Measurements from ENCODE around the gene UBQLN3. TPM values are rescaled to one million over a fixed set of nuclear protein-coding genes. Genes with fewer than 3 reads are reported as not detected.

Gene UBQLN3
- total and polyA plus RNA-seq, 3 donors from 2014 or later, result 105 to 336 (median 283) TPM

GRCh38 chr11:5473921-5474320 lies 35.8 kb downstream of the UBQLN3 start:
- intact Hi-C loops (cut with DNase I; ENCODE audit: low total_unique reads), result no loop called here
- no peaks in the 10 kb centered on the region for H3K9me3 ChIP-seq
- TF ChIP-seq POLR2A (IDR thresholded peaks at IDR 0.05) (no peak), CTCF (IDR thresholded peaks at IDR 0.05) (no peak)

GRCh38 chr11:5467527-5467926 lies 42.2 kb downstream of the UBQLN3 start:
- WGBS, 2 donors, result 67 to 80% methylated on average over 2 of the region's 2 CpGs
- intact Hi-C loops (cut with DNase I; ENCODE audit: low total_unique reads), result no loop called here
- no peaks in the 10 kb centered on the region for H3K36me3 ChIP-seq (ENCODE audit: low read depth, missing control alignments)
- no peaks in the 10 kb centered on the region for H3K4me1 ChIP-seq
- H3K9me3 ChIP-seq, result no peaks in the 10 kb centered on the region
- H3K4me3 ChIP-seq, result no peak overlapping the region
- TF ChIP-seq POLR2A (IDR thresholded peaks at IDR 0.05), result no peak
- TF ChIP-seq CTCF (IDR thresholded peaks at IDR 0.05), result no peak
- H3K27me3 ChIP-seq, result no peaks in the 10 kb centered on the region
- H3K27ac ChIP-seq, result no peak overlapping the region
- no peak for DNase-seq

More at GRCh38 chr11:5473921-5474320, 35.8 kb downstream of the UBQLN3 start:
- no peak overlapping the region for H3K4me3 ChIP-seq
- no peak for DNase-seq
- H3K27me3 ChIP-seq, result no peaks in the 10 kb centered on the region
- H3K36me3 ChIP-seq (ENCODE audit: low read depth, missing control alignments), result no peaks in the 10 kb centered on the region
- H3K27ac ChIP-seq, result no peak overlapping the region
- H3K4me1 ChIP-seq, result no peaks in the 10 kb centered on the region

DNA sequence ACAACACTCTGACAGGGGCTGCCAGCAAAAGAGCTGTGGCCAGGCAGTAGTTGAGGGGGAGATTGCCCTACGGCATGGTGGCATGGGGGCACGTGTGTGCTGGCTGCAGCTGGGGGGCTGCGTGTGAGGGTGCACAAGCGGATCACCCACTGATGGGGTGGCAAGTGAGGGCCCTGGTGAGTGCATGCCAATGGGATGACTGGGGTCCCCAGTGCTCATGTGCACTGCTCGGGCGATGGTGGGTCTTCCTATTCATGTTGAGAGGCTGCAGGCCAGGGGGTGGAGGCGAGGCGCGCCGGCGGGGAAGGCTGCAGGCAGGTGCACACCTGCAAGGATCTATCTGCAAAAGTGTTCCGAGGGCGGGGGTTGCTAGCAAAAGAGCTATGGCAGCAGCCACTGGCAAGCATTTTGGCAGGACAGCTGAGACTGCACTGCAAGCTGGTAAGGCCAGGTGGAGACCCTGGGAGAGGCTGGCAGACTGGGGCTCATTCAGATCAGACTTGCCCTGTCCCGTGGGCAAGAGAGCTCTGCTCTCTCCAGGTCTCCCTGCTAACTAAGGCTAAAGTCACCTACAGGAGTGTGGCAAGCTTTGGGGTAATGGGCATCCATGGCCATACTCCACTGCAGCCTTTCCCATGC lies 48.7 kb downstream of the UBQLN3 start:
- Histone ChIP-seq H3K4me1 (no peaks in the 10 kb centered on the region), H3K4me3 (no peak overlapping the region), H3K9me3 (no peaks in the 10 kb centered on the region), H3K27ac (no peak overlapping the region), H3K36me3 (ENCODE audit: low read depth, missing control alignments) (no peaks in the 10 kb centered on the region), H3K27me3 (no peaks in the 10 kb centered on the region)
- TF ChIP-seq CTCF (IDR thresholded peaks at IDR 0.05) (no peak), POLR2A (IDR thresholded peaks at IDR 0.05) (no peak)
- 96 to 98% methylated on average over 6 to 13 of the region's 14 CpGs for WGBS, 2 donors
- intact Hi-C loops (cut with DNase I; ENCODE audit: low total_unique reads), result no loop called here
- DNase-seq, result no peak

Other genes with a start within 250 kb of the UBQLN3 start
- under 1 TPM in 1 of 2 donors, not detected in 1; 0.87 TPM for gene HBE1, start 240.0 kb downstream of the UBQLN3 start, total RNA-seq
- not detected for gene HBE1, start 240.0 kb downstream of the UBQLN3 start, polyA plus RNA-seq (ENCODE audit: insufficient read depth, low read depth, low replicate concordance)
- gene OR51B4, start 208.0 kb downstream of the UBQLN3 start, total RNA-seq, result under 1 TPM in 1 of 2 donors, not detected in 1; 0.74 TPM
- gene OR51B4, start 208.0 kb downstream of the UBQLN3 start, polyA plus RNA-seq (ENCODE audit: insufficient read depth, low read depth, low replicate concordance), result not detected
- gene OR51B2, start 185.7 kb downstream of the UBQLN3 start, total RNA-seq, result under 1 TPM in 1 of 2 donors, not detected in 1; 0.74 TPM
- not detected for gene OR51B2, start 185.7 kb downstream of the UBQLN3 start, polyA plus RNA-seq (ENCODE audit: insufficient read depth, low read depth, low replicate concordance)
- 1 to 10 TPM; 1.3 to 2.7 TPM for gene OR51B5, start 166.4 kb downstream of the UBQLN3 start, total RNA-seq
- 0.78 TPM for gene OR51B5, start 166.4 kb downstream of the UBQLN3 start, polyA plus RNA-seq (ENCODE audit: insufficient read depth, low read depth, low replicate concordance)
- gene OR51B6, start 158.4 kb downstream of the UBQLN3 start, total RNA-seq, result not detected
- gene OR51B6, start 158.4 kb downstream of the UBQLN3 start, polyA plus RNA-seq (ENCODE audit: insufficient read depth, low read depth, low replicate concordance), result not detected
- not detected for gene OR51M1, start 126.1 kb downstream of the UBQLN3 start, total RNA-seq
- gene OR51M1, start 126.1 kb downstream of the UBQLN3 start, polyA plus RNA-seq (ENCODE audit: insufficient read depth, low read depth, low replicate concordance), result not detected
- not detected for gene OR51Q1, start 87.8 kb downstream of the UBQLN3 start, total RNA-seq
- not detected for gene OR51Q1, start 87.8 kb downstream of the UBQLN3 start, polyA plus RNA-seq (ENCODE audit: insufficient read depth, low read depth, low replicate concordance)
- 1 to 10 TPM in 1 of 2 donors, under 1 TPM in 1; 0.74 to 1.1 TPM for gene OR51I1, start 68.4 kb downstream of the UBQLN3 start, total RNA-seq
- not detected for gene OR51I1, start 68.4 kb downstream of the UBQLN3 start, polyA plus RNA-seq (ENCODE audit: insufficient read depth, low read depth, low replicate concordance)
- not detected for gene OR51I2, start 60.6 kb downstream of the UBQLN3 start, total RNA-seq
- not detected for gene OR51I2, start 60.6 kb downstream of the UBQLN3 start, polyA plus RNA-seq (ENCODE audit: insufficient read depth, low read depth, low replicate concordance)
- not detected for gene OR52D1, start 21.3 kb downstream of the UBQLN3 start, total RNA-seq
- not detected for gene OR52D1, start 21.3 kb downstream of the UBQLN3 start, polyA plus RNA-seq (ENCODE audit: insufficient read depth, low read depth, low replicate concordance)
- gene UBQLNL, start 6.7 kb upstream of the UBQLN3 start, total RNA-seq, result 10 to 100 TPM in 1 of 2 donors, 1 to 10 TPM in 1; 8.8 to 38.7 TPM
- gene UBQLNL, start 6.7 kb upstream of the UBQLN3 start, polyA plus RNA-seq (ENCODE audit: insufficient read depth, low read depth, low replicate concordance), result 42.8 TPM
- 1 to 10 TPM; 1.4 to 1.9 TPM for gene OR52H1, start 38.6 kb upstream of the UBQLN3 start, total RNA-seq
- gene OR52H1, start 38.6 kb upstream of the UBQLN3 start, polyA plus RNA-seq (ENCODE audit: insufficient read depth, low read depth, low replicate concordance), result not detected
- gene OR52B6, start 70.9 kb upstream of the UBQLN3 start, total RNA-seq, result not detected
- not detected for gene OR52B6, start 70.9 kb upstream of the UBQLN3 start, polyA plus RNA-seq (ENCODE audit: insufficient read depth, low read depth, low replicate concordance)
- 10 to 100 TPM in 1 of 2 donors, 1 to 10 TPM in 1; 9.1 to 10.6 TPM for gene TRIM6, start 86.7 kb upstream of the UBQLN3 start, total RNA-seq
- gene TRIM6, start 86.7 kb upstream of the UBQLN3 start, polyA plus RNA-seq (ENCODE audit: insufficient read depth, low read depth, low replicate concordance), result 20.9 TPM
- 1 to 10 TPM; 6.5 to 7.6 TPM for gene TRIM34, start 115.0 kb upstream of the UBQLN3 start, total RNA-seq
- gene TRIM34, start 115.0 kb upstream of the UBQLN3 start, polyA plus RNA-seq (ENCODE audit: insufficient read depth, low read depth, low replicate concordance), result 6.5 TPM
- 10 to 100 TPM; 10.8 to 16.2 TPM for gene TRIM5, start 175.1 kb upstream of the UBQLN3 start, total RNA-seq
- 8.8 TPM for gene TRIM5, start 175.1 kb upstream of the UBQLN3 start, polyA plus RNA-seq (ENCODE audit: insufficient read depth, low read depth, low replicate concordance)
- gene TRIM22, start 179.8 kb upstream of the UBQLN3 start, total RNA-seq, result 10 to 100 TPM; 25.0 to 30.3 TPM
- gene TRIM22, start 179.8 kb upstream of the UBQLN3 start, polyA plus RNA-seq (ENCODE audit: insufficient read depth, low read depth, low replicate concordance), result 25.0 TPM
- gene OR56B1, start 226.5 kb upstream of the UBQLN3 start, total RNA-seq, result under 1 TPM; 0.16 to 0.25 TPM
- not detected for gene OR56B1, start 226.5 kb upstream of the UBQLN3 start, polyA plus RNA-seq (ENCODE audit: insufficient read depth, low read depth, low replicate concordance)
- 1 to 10 TPM in 1 of 2 donors, not detected in 1; 1.1 TPM for gene OR52N4, start 244.3 kb upstream of the UBQLN3 start, total RNA-seq
- gene OR52N4, start 244.3 kb upstream of the UBQLN3 start, polyA plus RNA-seq (ENCODE audit: insufficient read depth, low read depth, low replicate concordance), result 0.44 TPM

All from testis (tissue), 3 donors.